HepG2 (cell line): ENCODE results near the gene HEBP1. TPM values are rescaled to one million over a fixed set of nuclear protein-coding genes. Genes with fewer than 3 reads are reported as not detected.

Source experiments
- ATAC-seq: fragments of 200-7000 bp; cut with Tn5 transposase; 3 replicates; pipeline ENCODE4 v1.9.1; 2020; ENCODE audit warnings: mild to moderate bottlenecking, moderate library complexity
- BruUV-seq: library from RNA; stranded (reverse); fragments of 400-500 nt; replicated peaks from 2 replicates; lab custom pipeline; 2021; lab: Mats Ljungman, UMichigan
- CTCF ChIA-PET: fragments of 300-600 bp; formaldehyde crosslinking; extraction: SDS; loops from one replicate; lab custom pipeline; 2021; ENCODE audit warnings: low total read pairs, inconsistent platforms, low intra/inter-chr PET ratio; lab: Yijun Ruan, JAX
- POLR2A ChIA-PET: fragments of 350-600 bp; sonication (Branson Sonifier 250); formaldehyde crosslinking; loops from one replicate; lab custom pipeline; 2020; ENCODE audit warnings: antibody characterized with exemption, inconsistent platforms; lab: Yijun Ruan, JAX
- DNase-seq: peaks from one replicate; pipeline ENCODE4 v3.0.0-alpha.2; 2015; ENCODE audit warnings: low spot score
- FAIRE-seq: peaks from 3 replicates; lab custom pipeline; 2011; peaks lifted over from hg19 to GRCh38; lab: Jason Lieb, UNC
- H2AFZ ChIP-seq: one replicate; pipeline ENCODE4 v1.6.1; 2011; ENCODE audit warnings: low read length, inconsistent platforms
- H3K27ac ChIP-seq: fragments of 300-600 bp; 3 replicates; pipeline ENCODE4 v1.8.0; 2011; ENCODE audit warnings: mixed run types, mild to moderate bottlenecking, mixed read lengths, low read length, inconsistent platforms; ENCODE audit not compliant: insufficient read depth; ENCODE audit errors: extremely low read length
- H3K27me3 ChIP-seq, 2 experiments: fragments of 200-600 bp in 1 of 2; 2 replicates in 1 of 2; 3 replicates in 1 of 2; pipeline versions ENCODE4 v1.6.0 to v1.8.0; 2011; ENCODE audit warnings: low read length in 2 of 2, mild to moderate bottlenecking in 2 of 2, moderate library complexity in 2 of 2, inconsistent platforms in 1 of 2; ENCODE audit not compliant: insufficient read depth in 2 of 2, control insufficient read depth in 1 of 2
- H3K36me3 ChIP-seq, 2 experiments: fragments of 200-600 bp in 1 of 2; replicated peaks in 1 of 2; 2 replicates in 1 of 2; 3 replicates in 1 of 2; pipeline versions ENCODE4 v1.5.1 to v1.8.0; 2011; ENCODE audit warnings: low read length in 2 of 2, inconsistent platforms in 1 of 2; ENCODE audit not compliant: insufficient read depth in 2 of 2, control insufficient read depth in 1 of 2
- H3K4me1 ChIP-seq: 2 replicates; pipeline ENCODE4 v1.5.1; 2012; ENCODE audit warnings: low read length, inconsistent platforms; ENCODE audit not compliant: insufficient read depth
- H3K4me2 ChIP-seq: 2 replicates; pipeline ENCODE4 v1.6.0; 2011; ENCODE audit warnings: low read depth, low read length, inconsistent platforms
- H3K4me3 ChIP-seq, 3 experiments: fragments of 200-600 bp in 1 of 3; sonication (generic), shearing (Covaris generic) in 1 of 3; replicated peaks in 1 of 3; 2 replicates each; pipeline ENCODE4 v1.5.1; 2011 to 2016; ENCODE audit warnings: low read length in 3 of 3, inconsistent platforms in 2 of 3, low read depth in 2 of 3, mild to moderate bottlenecking in 2 of 3, control low read depth in 1 of 3, mixed read lengths in 1 of 3; ENCODE audit not compliant: insufficient read depth in 1 of 3
- H3K79me2 ChIP-seq: one replicate; pipeline ENCODE4 v1.6.1; 2011; ENCODE audit warnings: low read length, inconsistent platforms; ENCODE audit not compliant: insufficient read depth
- H3K9ac ChIP-seq: 2 replicates; pipeline ENCODE4 v1.6.0; 2011; ENCODE audit warnings: mild to moderate bottlenecking, low read depth, low read length, inconsistent platforms; ENCODE audit not compliant: insufficient read depth
- H3K9me3 ChIP-seq: 2 replicates; pipeline ENCODE4 v1.5.1; 2012; ENCODE audit warnings: mild to moderate bottlenecking, low read length
- H4K20me1 ChIP-seq: 2 replicates; pipeline ENCODE4 v1.6.0; 2011; ENCODE audit warnings: inconsistent platforms, mild to moderate bottlenecking, low read length, moderate library complexity; ENCODE audit not compliant: insufficient read depth
- BCL6 ChIP-seq: IDR thresholded peaks from 2 replicates; pipeline ENCODE4 v1.6.1; 2016; ENCODE audit warnings: missing genetic modification reagents, missing compliant biosample characterization
- CREM ChIP-seq, 2 experiments: sonication (generic) in 1 of 2; formaldehyde crosslinking in 1 of 2; IDR thresholded peaks; 2 replicates each; pipeline versions ENCODE4 v1.4.0 to v1.6.1; 2016 to 2020; ENCODE audit warnings: antibody characterized with exemption in 1 of 2, mild to moderate bottlenecking in 1 of 2, missing genetic modification reagents in 1 of 2
- DR1 ChIP-seq: sonication (generic); formaldehyde crosslinking; IDR thresholded peaks from 2 replicates; pipeline ENCODE4 v1.8.0; 2021; ENCODE audit warnings: mild to moderate bottlenecking, missing genetic modification reagents, inconsistent platforms
- HNRNPK ChIP-seq: fragments of 200-400 bp; formaldehyde crosslinking; IDR thresholded peaks from 2 replicates; pipeline ENCODE4 v1.6.1; 2018; ENCODE audit warnings: low read length, low read depth, moderate library complexity, mild to moderate bottlenecking; ENCODE audit not compliant: poor library complexity, severe bottlenecking
- HOXA7 ChIP-seq: sonication (generic); formaldehyde crosslinking; IDR thresholded peaks from 2 replicates; pipeline ENCODE4 v1.8.1; 2022; ENCODE audit warnings: mild to moderate bottlenecking, missing genetic modification reagents, moderate library complexity
- MATR3 ChIP-seq: sonication (generic); formaldehyde crosslinking; IDR thresholded peaks from 2 replicates; pipeline ENCODE4 v1.4.0; 2020; ENCODE audit warnings: missing genetic modification reagents
- MNT ChIP-seq: fragments of 450-650 bp; IDR thresholded peaks from 2 replicates; pipeline ENCODE4 v1.6.1; 2016
- NFATC3 ChIP-seq: sonication (generic); formaldehyde crosslinking; IDR thresholded peaks from 2 replicates; pipeline ENCODE4 v1.5.1; 2020; ENCODE audit warnings: mild to moderate bottlenecking, missing genetic modification reagents
- ONECUT2 ChIP-seq: sonication (generic); formaldehyde crosslinking; IDR thresholded peaks from 2 replicates; pipeline ENCODE4 v1.4.0; 2020; ENCODE audit warnings: missing genetic modification reagents
- RERE ChIP-seq: IDR thresholded peaks from 2 replicates; pipeline ENCODE4 v1.6.1; 2016; ENCODE audit warnings: low read depth, missing genetic modification reagents, missing compliant biosample characterization
- STAT5B ChIP-seq: sonication (generic); formaldehyde crosslinking; IDR thresholded peaks from 2 replicates; pipeline ENCODE4 v1.4.0; 2020; ENCODE audit warnings: missing genetic modification reagents
- TEAD3 ChIP-seq: optimal IDR thresholded peaks from 2 replicates; pipeline ENCODE3; 2016; ENCODE audit warnings: borderline replicate concordance
- ZFP90 ChIP-seq: sonication (generic); formaldehyde crosslinking; IDR thresholded peaks from 2 replicates; pipeline ENCODE4 v1.8.0; 2022; ENCODE audit warnings: missing genetic modification reagents, mild to moderate bottlenecking, inconsistent platforms, borderline replicate concordance
- ZNF230 ChIP-seq: sonication (generic); formaldehyde crosslinking; IDR thresholded peaks from 2 replicates; pipeline ENCODE4 v1.4.0; 2020; ENCODE audit warnings: mild to moderate bottlenecking, missing genetic modification reagents
- ZNF841 ChIP-seq: sonication (generic); formaldehyde crosslinking; IDR thresholded peaks from 2 replicates; pipeline ENCODE4 v1.8.1; 2023; ENCODE audit warnings: missing genetic modification reagents, borderline replicate concordance
- WGBS: methylation state at CpG from one replicate; pipeline ENCODE4 v1.1.6; 2017; ENCODE audit warnings: low lambda C conversion rate; 5-methylcytosine and 5-hydroxymethylcytosine counted together
- in situ Hi-C: cut with HindIII; loops from 2 replicates; pipeline ENCODE4 v1.10.0; 2017; ENCODE audit warnings: low pct_unique_long_range_greater_than_20kb; ENCODE audit not compliant: extremely low pct_ligation_motif_present
- intact Hi-C: fragments of 100-400 bp; cut with micrococcal nuclease; formaldehyde crosslinking; loops from one replicate; pipeline ENCODE4 v1.10.0; 2022; ENCODE audit not compliant: unreplicated experiment
- polyA plus RNA-seq, 8 experiments: library from polyadenylated mRNA; depleted of rRNA in 3 of 8; stranded (reverse) in 7 of 8; unstranded in 1 of 8; fragments of >200 nt; fragmentation: Illumina TruSeq in 4 of 8; extraction: Trizol in 4 of 8; gene quantifications; 2 replicates each; pipeline versions ENCODE4 v1.2.1 to v1.2.3, GENCODE V29; 2011 to 2016; ENCODE audit warnings: low read depth in 4 of 8, missing spikeins in 1 of 8, mixed read lengths in 1 of 8; ENCODE audit not compliant: insufficient read depth in 1 of 8
- total RNA-seq, 5 experiments: library from RNA; depleted of rRNA; stranded (reverse); fragments of >200 nt; fragmentation: Illumina TruSeq; extraction: Trizol; gene quantifications; 2 replicates each; pipeline ENCODE4 v1.2.3, GENCODE V29; 2016; ENCODE audit warnings: low read depth in 1 of 5
- TF ChIP-seq, protein P1 (sequence below): sonication (generic); formaldehyde crosslinking; IDR thresholded peaks from 2 replicates; pipeline ENCODE4 v1.5.1; 2020; ENCODE audit warnings: mild to moderate bottlenecking, missing genetic modification reagents, moderate library complexity

The HEBP1 gene
- total and polyA plus RNA-seq, 2 of the 13 experiments (the other 11 are each of a cell fraction or from before 2014, with no cell fraction given), result 7.8 to 9.4 TPM

DNA sequence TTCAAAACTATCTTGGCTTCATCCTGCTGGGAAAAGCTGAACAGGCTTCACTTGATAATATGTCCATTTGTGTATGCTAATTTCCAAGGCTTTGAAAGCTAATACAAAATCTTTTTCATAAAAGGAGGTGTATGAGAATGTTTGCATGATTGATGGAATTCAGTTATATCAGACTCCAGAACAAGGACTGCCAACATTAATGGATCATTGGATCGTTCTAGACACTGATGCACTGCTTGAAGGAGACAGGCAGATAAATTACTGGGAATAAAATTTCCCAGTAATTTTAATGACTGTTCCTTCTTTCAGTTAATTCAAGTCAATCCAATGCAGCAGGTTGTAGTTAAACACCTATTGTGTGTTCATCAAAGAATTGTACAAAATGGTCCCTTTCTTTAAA is 48.6 kb downstream of the HEBP1 start (continued):
- TF ChIP-seq, protein P1, sequence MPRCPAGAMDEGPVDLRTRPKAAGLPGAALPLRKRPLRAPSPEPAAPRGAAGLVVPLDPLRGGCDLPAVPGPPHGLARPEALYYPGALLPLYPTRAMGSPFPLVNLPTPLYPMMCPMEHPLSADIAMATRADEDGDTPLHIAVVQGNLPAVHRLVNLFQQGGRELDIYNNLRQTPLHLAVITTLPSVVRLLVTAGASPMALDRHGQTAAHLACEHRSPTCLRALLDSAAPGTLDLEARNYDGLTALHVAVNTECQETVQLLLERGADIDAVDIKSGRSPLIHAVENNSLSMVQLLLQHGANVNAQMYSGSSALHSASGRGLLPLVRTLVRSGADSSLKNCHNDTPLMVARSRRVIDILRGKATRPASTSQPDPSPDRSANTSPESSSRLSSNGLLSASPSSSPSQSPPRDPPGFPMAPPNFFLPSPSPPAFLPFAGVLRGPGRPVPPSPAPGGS (CRISPR knock-in tag), result no peak
- TF ChIP-seq NFATC3 (CRISPR knock-in tag) (no peak), MNT (no peak), ZNF230 (CRISPR knock-in tag) (no peak), TEAD3 (CRISPR knock-in tag) (no peak), HOXA7 (CRISPR knock-in tag) (no peak)

DNA sequence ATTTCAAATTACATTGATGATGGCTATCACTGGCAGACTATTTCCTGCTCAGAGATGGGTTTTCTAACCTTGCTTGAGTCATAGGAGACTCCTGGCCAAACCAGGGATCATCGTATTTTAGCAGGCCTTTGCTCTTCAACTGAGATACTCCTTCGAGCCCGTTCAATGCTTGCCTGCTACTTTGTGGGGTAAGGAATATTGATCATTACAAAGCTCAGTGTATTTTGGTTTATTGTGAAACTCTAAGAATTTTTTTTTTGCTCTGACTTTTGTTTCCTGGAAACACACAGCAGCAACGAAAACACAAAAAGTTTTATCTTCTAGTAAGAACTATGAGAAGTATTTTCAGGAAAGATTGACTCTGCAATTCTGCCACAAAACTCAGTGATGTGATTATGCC is 52.2 kb downstream of the HEBP1 start:
- no peak for DNase-seq
- intact Hi-C loops, result no loop called here
- FAIRE-seq, result no peak
- Histone ChIP-seq H4K20me1 (no peaks in the 10 kb centered on the region), H3K79me2 (no peaks in the 10 kb centered on the region), H3K9ac (no peak overlapping the region), H2AFZ (no peak overlapping the region), H3K4me1 (peaks cover 46% of the 10 kb centered on the region), H3K4me3 (no peak overlapping the region), H3K27ac (peak overlapping the region; percentile 29), H3K9me3 (no peaks in the 10 kb centered on the region), H3K27me3 (no peaks in the 10 kb centered on the region), H3K36me3 (peaks cover 0 to 4% of the 10 kb centered on the region in 2 experiments; a peak in 2 of 5 replicates), H3K4me2 (peak overlapping the region; percentile 29; the same call in 1 of the 2 replicates)
- TF ChIP-seq ONECUT2 (CRISPR knock-in tag) (0 out of 2 replicates have a peak, but pooled peaks have one; percentile 25), ZNF841 (CRISPR knock-in tag) (no peak), STAT5B (no peak), CREM (IDR thresholded peaks at IDR 0.05) (peak; percentile 20; the same call in 1 of the 2 replicates), CREM (CRISPR knock-in tag; IDR thresholded peaks at IDR 0.05) (no peak), MATR3 (CRISPR knock-in tag) (no peak), DR1 (CRISPR knock-in tag) (no peak), HNRNPK (no peak), ZFP90 (CRISPR knock-in tag) (no peak), BCL6 (peak; percentile 87), RERE (CRISPR knock-in tag) (no peak)
- ChIA-PET POLR2A (no interaction called here), CTCF (no interaction called here)
- WGBS, result 31% methylated on average over 4 of the region's 4 CpGs
- ATAC-seq, result peak; percentile 33; the same call in 2 of the 3 replicates
- BruUV-seq, result no TSS peak
- in situ Hi-C loops, result no loop called here
